ENCODE measurements around the gene NPEPL1.
"Not testable (repeated sequence)": the region's sequence is repeated elsewhere in the genome, so short reads cannot be mapped to it uniquely, and the experiment has no call there.

The NPEPL1 gene

DNA sequence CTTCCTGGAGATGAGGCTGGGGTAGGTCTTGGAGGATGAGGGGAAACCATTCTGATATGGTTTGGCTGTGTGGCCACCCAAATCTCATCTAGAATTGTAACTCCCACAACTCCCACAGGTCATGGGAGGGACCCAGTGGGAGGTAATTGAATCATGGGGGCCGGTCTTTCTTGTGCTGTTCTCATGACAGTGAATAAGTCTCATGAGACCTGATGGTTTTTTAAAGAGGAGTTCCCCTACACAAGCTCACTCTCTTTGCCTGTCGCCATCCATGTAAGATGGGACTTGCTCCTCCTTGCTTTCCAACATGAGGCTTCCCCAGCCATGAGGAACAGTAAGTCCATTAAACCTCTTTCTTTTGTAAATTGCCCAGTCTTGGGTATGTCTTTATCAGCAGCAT, 58.1 kb downstream of the NPEPL1 start:
- DNase-seq; intact Hi-C loops (cut with DNase I): not testable (repeated sequence)

DNA sequence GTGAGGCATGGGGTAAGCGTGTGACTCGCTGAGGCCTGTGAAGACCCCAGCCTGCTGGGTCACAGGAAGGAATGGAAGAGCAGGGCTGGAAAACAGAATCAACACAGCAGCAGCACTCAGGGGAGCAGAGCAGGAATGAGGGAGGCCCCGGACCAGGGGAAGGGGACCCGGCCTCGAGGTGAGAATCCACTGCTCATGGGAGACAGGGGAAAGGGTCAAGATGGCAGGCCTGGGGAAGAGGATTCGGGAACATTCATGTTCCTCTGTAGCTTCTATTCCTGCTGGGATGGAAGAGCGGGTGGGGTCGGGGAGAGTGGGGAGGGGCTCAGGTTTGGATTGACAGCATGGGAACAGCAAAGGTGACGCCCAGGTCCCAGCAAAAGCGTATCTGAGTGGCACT, 59.4 kb downstream of the NPEPL1 start:
- intact Hi-C loops (cut with DNase I): no loop called here
- no peak for DNase-seq

GRCh38 chr20:58752565-58752964, 60.0 kb downstream of the NPEPL1 start:
- intact Hi-C loops (cut with DNase I): no loop called here
- no peak for DNase-seq

GRCh38 chr20:58753267-58753921, 60.8 kb downstream of the NPEPL1 start:
- intact Hi-C loops (cut with DNase I): no loop called here

GRCh38 chr20:58753922-58754551, 61.4 kb downstream of the NPEPL1 start:
- intact Hi-C loops (cut with DNase I): no loop called here
- DNase-seq: no peak

More at GRCh38 chr20:58753267-58753921, 60.8 kb downstream of the NPEPL1 start:
- no peak for DNase-seq

DNA sequence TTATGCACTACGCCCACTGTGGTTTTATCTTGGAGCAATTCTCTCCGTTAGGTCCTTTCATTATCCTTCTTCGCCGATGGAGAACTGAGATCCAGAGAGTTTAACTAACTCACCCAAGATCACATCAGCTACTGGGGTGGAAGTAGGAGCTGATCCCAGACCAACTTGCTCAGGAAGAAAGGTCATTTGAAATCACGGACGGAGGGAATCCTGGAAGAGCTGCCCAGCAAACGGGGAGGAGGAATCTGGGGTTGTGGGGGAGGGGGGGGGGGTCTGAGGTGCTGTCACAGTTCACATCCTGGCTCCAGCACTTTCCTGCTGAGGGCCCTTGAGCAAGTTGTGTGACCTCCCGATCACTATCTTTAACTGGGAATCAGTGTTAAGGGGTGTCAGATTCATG, 62.0 kb downstream of the NPEPL1 start:
- intact Hi-C loops (cut with DNase I): no loop called here

GRCh38 chr20:58755062-58755697, 62.6 kb downstream of the NPEPL1 start:
- intact Hi-C loops (cut with DNase I): no loop called here
- no peak for DNase-seq

More for the DNA sequence above, 62.0 kb downstream of the NPEPL1 start:
- no peak for DNase-seq

- intact Hi-C loops (cut with DNase I): no loop called here
- peak in 1 of 10 donors; percentile 35 for DNase-seq
Measured at GRCh38 chr20:58755766-58756449, 63.3 kb downstream of the NPEPL1 start.

- intact Hi-C loops (cut with DNase I): no loop called here
Measured at GRCh38 chr20:58756450-58756775, 63.8 kb downstream of the NPEPL1 start.

GRCh38 chr20:58757647-58758046, 65.0 kb downstream of the NPEPL1 start:
- intact Hi-C loops (cut with DNase I); DNase-seq: not testable (repeated sequence)

More at GRCh38 chr20:58756450-58756775, 63.8 kb downstream of the NPEPL1 start:
- no peak for DNase-seq

GRCh38 chr20:58759947-58760346, 67.3 kb downstream of the NPEPL1 start:
- peak in 1 of 10 donors; percentile 32 for DNase-seq
- intact Hi-C loops (cut with DNase I): no loop called here

DNA sequence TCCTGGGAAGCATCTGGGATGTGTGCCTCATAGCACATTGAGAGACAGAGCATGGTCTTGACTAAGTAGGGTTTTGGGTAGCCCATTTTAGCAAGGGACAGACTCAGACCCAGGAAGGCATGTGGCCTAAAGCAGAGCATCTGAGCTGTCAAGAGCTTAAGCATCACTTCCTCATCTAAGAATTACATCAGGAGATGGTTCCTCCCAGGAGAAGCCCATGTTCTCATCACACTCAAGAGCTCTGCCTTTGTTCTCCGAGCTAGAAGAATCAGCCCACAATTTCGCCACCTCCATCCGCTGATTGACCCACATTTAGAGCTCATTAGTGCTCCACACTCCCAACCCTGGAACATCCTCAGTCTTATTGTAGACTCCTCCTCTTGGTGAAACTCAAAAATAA, 68.3 kb downstream of the NPEPL1 start:
- DNase-seq: no peak
- intact Hi-C loops (cut with DNase I): no loop called here

DNA sequence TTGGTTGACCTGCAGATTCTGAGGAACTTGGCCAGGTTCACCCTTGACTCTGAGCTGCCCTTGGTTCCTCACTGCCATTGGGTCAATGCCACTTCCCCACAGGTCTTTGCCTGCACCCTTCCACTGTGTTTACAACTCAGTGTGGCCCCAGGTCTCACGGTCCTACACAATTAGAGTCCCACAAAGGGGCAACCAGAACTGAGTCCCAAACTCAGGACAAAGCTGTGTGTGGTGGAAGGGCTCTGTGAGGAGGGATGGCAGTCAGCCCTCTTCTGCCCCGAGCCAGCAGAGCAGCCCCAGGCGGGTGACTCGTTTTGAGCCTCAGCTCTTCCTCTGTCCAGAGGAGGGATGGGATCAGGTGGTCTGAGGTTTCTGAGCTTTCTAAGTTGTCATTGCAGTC, 69.5 kb downstream of the NPEPL1 start:
- peak in 1 of 10 donors; percentile 42 for DNase-seq
- intact Hi-C loops (cut with DNase I): no loop called here

GRCh38 chr20:58763076-58763475, 70.5 kb downstream of the NPEPL1 start:
- intact Hi-C loops (cut with DNase I): no loop called here
- DNase-seq: peak in 1 of 10 donors; percentile 55

Measured in posterior cingulate gyrus (tissue), 11 donors.